ENCODE data around the gene PRSS22. TPM values are rescaled to one million over a fixed set of nuclear protein-coding genes. Genes with fewer than 3 reads are reported as not detected.

Gene PRSS22
- total RNA-seq, 2 donors from 2014 or later: 0.34 TPM; not detected in 1

DNA sequence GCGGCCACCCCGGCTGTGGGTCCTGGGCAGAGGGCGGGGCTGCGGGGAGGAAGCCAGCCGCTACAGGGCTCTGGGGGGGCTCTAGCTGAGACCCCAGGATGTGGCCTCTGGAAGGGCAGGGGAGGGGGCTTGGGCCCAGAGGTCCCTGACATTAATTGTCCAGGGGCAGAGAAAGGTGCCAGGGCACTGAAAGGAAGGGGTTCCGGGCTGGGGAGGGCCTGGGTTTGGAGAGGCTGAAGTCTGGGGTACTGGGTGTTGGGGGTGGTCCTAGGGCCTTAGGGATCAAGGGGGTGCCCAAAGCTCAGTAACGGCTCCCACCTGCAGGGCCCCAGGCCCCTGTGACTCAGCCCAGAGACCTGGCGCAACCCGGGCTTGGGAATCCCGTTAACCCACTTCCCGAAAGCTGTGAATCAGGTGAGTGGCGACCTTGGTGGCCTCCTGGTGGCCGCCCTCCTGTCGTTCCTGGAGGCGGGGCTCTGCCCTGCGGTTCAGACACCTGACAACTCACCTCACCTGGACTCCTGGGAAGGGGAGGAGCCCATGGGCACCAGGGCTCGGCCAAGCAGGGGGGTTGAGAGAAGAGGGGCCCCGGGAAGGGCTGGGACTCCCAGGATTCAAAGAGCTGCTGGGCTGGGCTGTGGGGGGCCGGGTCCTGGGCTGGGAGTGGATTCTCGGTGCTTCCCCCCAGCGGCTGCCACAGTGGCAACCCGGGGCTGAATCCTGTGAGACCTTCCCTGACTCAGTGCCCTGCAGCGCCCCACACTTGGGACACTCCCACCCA lies 465 bp upstream of the PRSS22 start:
- DNase-seq (ENCODE audit: low spot score in 2 of 2) (no peak), ATAC-seq (peak; percentile 19 to 63)
- Mint-ChIP-seq H3K36me3 (peaks cover 10 to 17% of the 10 kb centered on the region in 2 donors), H3K9me3 (peaks cover 9 to 15% of the 10 kb centered on the region in 2 donors), H3K27ac (no peak overlapping the region)

DNA sequence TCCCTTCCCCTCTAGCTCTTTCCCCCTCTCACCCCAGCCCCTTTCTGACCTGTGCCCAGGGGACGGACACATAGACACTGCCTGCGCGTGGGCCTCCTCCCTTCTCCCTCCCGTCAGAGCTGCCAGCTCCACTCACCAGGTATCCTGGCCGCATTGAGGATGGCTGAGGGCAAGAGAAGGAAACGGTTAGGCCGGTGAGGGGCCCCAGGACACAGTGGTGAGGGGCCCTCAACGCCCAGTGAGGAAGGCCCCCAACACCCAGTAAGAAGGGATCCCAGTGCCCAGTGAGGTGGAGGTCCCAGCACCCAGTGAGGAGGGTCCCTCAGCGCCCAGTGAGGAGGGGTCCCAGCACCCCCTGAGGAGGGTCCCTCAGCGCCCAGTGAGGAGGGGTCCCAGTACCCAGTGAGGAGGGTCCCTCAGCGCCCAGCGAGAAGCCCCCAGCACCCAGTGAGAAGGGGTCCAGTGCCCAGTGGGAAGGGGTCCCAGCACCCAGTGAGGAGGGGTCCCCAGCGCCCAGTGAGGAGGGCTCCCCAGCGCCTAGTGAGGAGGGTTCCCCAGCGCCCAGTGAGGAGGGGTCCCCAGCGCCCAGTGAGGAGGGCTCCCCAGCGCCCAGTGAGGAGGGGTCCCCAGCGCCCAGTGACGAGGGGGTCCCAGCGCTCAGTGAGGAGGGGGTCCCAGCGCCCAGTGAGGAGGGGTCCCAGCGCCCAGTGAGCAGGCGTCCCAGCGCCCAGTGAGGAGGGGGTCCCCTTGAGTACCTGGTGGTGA lies 1.1 kb downstream of the PRSS22 start:
- H3K9me3 Mint-ChIP-seq: peaks cover 9 to 15% of the 10 kb centered on the region in 2 donors
- no peak overlapping the region for H3K27ac Mint-ChIP-seq
- ATAC-seq (no peak), DNase-seq (ENCODE audit: low spot score in 2 of 2) (no peak)
- H3K36me3 Mint-ChIP-seq: peaks cover 10 to 17% of the 10 kb centered on the region in 2 donors

DNA sequence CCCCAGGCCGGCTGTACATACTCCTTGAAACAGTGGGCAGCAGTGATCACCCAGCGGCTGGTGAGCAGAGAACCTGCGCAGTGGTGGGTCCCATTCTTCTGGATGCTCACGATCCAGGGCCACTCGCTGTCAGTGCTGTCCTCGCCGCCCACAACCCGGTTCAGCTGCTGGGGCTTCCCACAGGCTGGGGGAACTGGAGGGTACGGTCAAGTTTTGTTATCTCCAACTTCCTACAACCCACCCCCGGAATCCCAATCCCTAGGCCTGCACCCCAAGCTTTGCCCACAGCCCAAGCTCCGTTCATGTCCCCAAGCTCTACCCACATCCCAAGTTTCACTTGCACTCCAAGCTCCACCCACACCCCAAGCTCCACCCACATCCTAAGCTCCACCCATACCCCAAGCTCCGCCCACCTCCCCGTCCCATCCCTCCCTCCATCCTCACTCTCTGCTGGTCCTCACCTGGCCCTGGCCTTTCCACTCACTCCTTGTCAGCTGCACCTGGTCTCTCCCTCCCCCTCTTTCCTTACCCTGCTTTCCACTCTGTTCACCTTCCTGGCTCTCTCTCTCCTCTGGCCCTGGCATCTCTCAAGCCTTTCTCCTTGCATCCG lies 1.8 kb downstream of the PRSS22 start:
- Mint-ChIP-seq H3K27ac (no peak overlapping the region), H3K36me3 (peaks cover 10 to 17% of the 10 kb centered on the region in 2 donors), H3K9me3 (peaks cover 9 to 15% of the 10 kb centered on the region in 2 donors)
- ATAC-seq: no peak
- DNase-seq (ENCODE audit: low spot score in 2 of 2): no peak

DNA sequence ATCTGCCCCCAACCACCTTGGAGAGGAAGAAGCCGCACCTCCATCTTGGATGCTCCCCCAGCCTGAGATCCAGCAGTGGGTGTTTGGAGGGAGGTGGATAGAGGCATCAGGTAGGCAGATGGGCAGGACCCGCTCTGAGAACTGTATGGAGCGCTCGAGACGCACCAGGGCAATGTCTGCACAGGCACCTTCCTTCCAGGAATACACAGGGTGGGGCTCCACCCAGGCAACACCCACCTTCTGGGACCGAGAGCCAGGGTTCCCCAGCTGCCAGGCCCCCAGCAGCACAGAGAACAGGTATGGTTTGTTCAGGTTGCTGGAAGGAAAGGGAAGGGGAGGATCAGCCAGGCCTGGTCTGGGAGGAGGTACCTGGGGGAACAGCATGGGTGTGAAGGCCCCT lies 2.4 kb downstream of the PRSS22 start:
- Mint-ChIP-seq H3K36me3 (peaks cover 10 to 17% of the 10 kb centered on the region in 2 donors), H3K27ac (no peak overlapping the region), H3K9me3 (peaks cover 9 to 15% of the 10 kb centered on the region in 2 donors)
- DNase-seq (ENCODE audit: low spot score in 2 of 2) (no peak), ATAC-seq (no peak)

DNA sequence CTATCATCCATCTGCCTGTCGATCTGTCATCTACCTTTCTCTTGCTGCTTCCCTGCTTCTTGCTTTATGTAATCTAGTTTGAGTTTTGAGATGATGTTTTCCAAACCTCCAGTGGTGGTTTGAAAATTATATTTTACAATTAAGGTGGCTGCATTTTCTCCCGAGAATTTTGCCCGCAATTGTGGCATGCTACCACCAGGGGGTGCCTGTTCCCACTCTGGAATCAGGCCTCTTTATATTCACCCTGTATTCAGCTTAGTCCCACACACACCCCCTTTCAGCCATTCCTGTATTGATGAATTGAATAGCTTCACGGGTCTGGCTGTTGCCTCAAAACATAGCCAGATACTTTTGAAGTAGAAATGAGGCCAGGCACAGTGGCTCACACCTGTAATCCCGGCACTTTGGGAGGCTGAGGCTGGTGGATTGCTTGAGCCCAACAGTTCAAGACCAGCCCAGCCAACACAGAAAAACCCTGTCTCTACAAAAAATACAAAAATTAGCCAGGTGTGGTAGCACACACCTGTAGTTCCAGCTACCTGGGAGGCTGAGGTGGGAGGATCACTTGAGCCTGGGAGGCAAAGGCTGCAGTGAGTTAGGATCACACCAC lies 3.2 kb downstream of the PRSS22 start:
- no peak for DNase-seq (ENCODE audit: low spot score in 2 of 2)
- Mint-ChIP-seq H3K9me3 (peaks cover 9 to 15% of the 10 kb centered on the region in 2 donors), H3K36me3 (peaks cover 10 to 17% of the 10 kb centered on the region in 2 donors), H3K27ac (no peak overlapping the region)
- ATAC-seq: no peak

DNA sequence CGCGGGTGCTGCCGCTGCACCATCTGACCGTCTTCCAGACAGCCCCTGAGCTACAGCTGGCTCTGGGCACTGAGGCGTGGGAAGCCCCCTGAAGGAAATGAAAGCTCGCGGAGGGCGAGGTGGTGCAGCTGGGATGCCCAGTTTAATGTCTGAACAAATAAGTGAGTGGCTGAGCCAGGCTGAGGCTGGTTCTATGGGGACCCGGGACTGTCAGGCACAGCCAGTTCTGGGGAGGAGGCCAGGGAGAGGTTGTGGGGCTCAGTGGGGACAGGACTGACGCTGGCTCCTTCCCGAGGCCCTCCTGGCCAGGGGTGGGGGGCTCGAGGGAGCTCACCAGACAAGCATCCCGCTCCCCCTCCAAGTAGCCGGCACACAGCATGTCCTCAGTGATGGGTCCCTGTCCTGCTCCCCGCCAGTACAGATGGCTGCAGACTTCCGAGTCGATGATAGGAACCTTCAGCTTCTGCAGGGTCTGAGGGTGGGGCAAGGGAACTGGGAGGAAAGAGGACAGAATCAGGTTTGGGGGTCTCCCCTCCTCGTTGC lies 4.4 kb downstream of the PRSS22 start:
- Mint-ChIP-seq H3K27ac (no peak overlapping the region), H3K9me3 (peaks cover 9 to 15% of the 10 kb centered on the region in 2 donors)

DNA sequence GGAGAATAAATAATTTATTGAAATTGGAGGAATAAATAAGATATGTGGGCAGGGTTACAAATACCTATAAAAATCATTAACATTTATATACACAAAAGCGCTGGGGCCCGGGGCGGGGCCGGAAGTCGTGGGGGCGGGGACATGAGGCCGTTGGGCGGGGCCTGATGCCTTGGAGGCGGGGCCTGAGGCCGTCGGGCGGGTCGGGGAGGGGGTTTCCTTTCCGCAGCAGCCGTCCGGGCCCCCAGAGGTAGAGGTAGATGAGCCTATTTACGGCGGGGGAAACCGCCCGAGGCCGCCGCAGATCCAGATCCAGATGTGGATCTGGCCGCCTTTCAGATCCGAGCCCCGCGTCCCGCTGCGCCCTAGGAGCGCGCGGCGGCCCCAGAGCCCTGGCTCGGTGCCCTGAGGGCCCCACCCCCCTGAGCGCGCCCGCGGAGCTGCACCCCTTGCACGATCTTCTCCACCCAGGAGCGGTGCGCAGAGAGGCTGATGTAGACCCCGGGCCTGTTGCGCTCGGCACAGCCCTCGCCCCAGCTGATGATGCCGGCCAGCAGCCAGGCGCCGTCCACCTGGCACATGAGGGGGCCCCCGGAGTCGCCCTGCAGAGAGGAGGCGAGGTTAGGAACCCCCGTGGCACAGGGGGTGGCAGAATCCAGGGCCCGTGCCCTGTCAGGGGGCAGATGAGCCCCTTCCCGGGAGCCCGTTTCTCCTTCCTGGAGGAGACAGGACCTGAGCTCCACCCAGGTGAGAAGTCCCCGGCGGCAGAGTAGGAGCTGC lies 5.1 kb downstream of the PRSS22 start:
- ATAC-seq (no peak), DNase-seq (ENCODE audit: low spot score in 2 of 2) (no peak)
- Mint-ChIP-seq H3K36me3 (peaks cover 10 to 17% of the 10 kb centered on the region in 2 donors), H3K27ac (no peak overlapping the region), H3K9me3 (peaks cover 9 to 15% of the 10 kb centered on the region in 2 donors)

More for the DNA sequence above, 4.4 kb downstream of the PRSS22 start:
- H3K36me3 Mint-ChIP-seq: peaks cover 10 to 17% of the 10 kb centered on the region in 2 donors
- ATAC-seq: no peak
- no peak for DNase-seq (ENCODE audit: low spot score in 2 of 2)

DNA sequence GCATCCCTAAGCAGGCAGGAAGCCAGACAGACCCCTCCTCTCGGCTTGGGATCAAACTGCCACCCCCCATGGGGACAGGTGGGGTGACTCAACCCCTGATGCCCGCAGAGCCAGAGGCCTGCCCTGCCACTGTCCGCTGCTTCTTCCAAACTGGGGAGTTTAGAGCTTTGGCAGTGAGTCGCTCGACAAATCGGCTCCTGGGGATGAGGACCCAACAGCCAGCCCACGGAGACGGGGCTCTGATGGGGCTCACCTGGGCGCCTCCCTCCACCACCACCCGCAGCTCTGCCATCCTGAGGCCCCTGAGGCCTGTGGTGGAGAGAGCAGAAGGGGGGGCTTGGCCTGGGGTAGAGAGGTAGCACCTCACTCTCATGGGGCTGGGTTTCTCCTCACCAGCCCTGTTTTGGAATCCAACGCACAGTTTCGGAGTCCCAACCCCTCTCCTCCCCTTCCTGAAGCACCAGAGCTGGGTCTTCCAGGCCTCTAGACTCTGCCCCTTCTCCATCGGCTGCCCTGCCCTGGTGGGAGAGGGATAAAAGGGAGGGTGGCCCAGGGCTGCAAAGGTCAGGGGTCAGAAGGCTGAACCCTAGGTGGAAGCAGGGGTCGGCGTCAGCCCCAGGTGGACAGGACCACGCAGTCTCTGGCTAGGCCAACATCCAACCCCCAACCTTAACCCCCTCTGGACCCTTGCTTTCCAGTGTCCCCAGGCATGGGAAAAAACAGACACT lies 5.8 kb downstream of the PRSS22 start:
- ATAC-seq (no peak), DNase-seq (ENCODE audit: low spot score in 2 of 2) (no peak)
- Mint-ChIP-seq H3K9me3 (peaks cover 9 to 15% of the 10 kb centered on the region in 2 donors), H3K27ac (no peak overlapping the region), H3K36me3 (peaks cover 10 to 17% of the 10 kb centered on the region in 2 donors)

DNA sequence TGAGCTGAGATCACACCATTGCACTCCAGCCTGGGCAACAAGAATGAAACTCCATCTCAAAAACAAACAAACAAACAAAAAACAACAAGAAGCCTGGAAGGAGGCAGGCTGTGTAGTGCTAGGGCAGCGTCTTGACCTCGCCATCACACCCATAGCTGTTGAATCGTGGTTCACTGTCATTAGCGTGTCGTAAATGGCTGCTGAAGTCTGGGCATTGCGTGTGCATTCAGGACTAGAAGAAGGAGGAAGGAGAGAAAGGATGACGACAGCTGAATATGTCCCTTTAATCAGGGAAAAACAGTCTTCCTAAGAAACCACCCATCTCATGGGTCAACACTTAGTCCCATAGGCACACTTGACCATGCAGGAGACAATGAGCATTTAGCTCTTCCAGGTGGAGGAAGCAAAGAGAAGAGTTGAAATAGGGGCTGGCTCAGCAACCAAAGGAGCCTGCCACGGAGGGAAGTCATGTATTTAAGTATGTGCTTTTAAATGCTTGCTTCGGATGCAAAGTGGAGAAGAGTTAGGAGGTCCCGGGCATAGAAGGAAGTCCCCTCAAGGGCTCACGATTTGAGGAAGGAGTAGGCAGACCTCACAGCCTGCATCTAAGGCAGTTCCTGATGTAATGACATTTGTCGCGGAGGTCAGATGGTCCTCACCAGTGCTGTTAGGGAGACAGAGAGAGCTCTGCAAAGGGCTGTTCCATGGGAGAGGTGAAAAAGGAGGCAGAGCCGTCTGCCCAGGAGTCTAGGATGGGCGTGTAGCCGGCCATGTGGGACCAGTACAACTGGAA lies 8.8 kb downstream of the PRSS22 start:
- ATAC-seq: no peak
- Mint-ChIP-seq H3K27ac (no peak overlapping the region), H3K9me3 (peaks cover 2 to 7% of the 10 kb centered on the region in 2 donors), H3K36me3 (peaks cover 2 to 4% of the 10 kb centered on the region in 2 donors)
- DNase-seq (ENCODE audit: low spot score in 2 of 2): no peak

DNA sequence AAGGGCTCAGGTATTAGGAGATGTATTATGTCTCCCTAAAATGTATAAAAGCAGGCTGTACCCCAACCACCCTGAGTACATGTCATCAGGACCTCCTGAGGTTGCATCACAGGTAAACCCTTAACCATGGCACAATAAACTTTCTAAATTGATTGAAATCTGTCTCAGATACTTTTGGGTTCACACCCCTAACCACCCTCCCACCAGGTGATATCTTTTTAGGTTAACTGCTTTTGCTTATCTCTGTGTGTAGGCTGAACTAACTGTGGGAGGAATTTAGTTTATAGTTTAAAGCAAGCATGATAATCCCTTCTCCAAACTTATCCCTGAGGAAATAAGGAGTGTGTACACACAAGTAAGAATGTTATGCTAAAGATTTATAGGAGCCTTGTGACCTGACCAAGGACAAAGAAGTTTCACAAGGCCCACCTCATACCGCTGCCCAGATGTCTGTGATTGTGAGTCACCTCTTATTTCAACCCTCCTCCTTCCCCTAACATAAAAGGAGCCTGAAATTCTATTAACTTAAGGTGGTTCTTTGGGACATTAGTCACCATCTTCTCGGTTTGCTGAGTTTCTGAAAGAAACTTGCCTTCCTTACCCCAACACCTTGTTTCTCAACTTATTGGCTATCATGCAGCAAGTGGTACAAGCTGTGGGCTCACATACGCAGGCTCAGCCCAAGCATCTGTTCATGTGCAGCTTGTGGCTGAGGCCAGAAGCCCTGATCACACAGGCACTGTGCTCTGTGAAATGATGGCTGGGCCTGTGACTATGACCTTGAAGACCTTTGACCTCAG lies 11.3 kb downstream of the PRSS22 start:
- ATAC-seq (peak; percentile 84 to 88), DNase-seq (ENCODE audit: low spot score in 2 of 2) (no peak)
- Mint-ChIP-seq H3K27ac (peak overlapping the region in 1 of 2 donors; percentile 48), H3K36me3 (peaks cover 0 to 6% of the 10 kb centered on the region in 2 donors), H3K9me3 (peaks cover 0 to 4% of the 10 kb centered on the region in 2 donors)

DNA sequence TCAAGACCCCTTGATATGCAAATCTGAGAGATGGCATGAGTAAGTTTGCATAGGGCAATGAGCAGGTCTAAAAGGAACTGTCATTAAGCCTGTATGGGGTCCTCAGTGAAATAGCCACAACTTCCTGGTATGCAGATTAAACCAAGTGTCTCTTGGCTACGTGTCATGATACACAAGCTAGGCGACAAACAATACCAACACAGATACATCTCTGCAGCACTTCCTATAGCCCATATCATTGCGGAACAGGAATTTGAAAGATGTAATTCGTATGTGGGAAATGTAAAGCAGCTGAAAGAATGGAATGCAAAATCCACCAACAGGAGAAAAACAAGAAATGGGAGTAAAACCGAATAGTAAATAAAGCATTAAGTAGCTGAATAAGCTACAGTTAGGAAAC lies 12.9 kb downstream of the PRSS22 start:
- Mint-ChIP-seq H3K9me3 (peaks cover 0 to 4% of the 10 kb centered on the region in 2 donors), H3K27ac (no peak overlapping the region), H3K36me3 (peaks cover 0 to 6% of the 10 kb centered on the region in 2 donors)
- ATAC-seq (no peak), DNase-seq (ENCODE audit: low spot score in 2 of 2) (no peak)

DNA sequence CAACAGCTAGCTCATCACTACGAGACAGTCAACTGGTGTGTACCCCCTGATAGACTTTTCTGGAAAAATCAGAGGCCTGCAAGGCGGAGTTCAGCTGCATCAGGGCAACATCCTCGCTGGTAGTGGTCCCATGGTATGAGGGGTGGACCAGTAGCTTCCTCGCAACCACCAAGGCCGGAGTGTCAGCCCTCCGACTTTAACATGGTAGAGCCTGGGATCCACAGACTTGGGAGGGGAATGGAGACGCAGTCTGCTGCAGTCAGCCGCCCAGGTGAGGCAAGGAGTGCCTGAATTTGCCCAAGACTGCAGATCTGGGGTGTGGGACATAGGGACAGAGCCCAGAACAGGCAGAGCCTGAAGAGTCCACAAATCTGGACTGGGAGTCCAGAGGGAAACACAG lies 14.4 kb downstream of the PRSS22 start:
- ATAC-seq (no peak), DNase-seq (ENCODE audit: low spot score in 2 of 2) (no peak)
- Mint-ChIP-seq H3K36me3 (peaks cover 0 to 6% of the 10 kb centered on the region in 2 donors), H3K9me3 (peaks cover 0 to 4% of the 10 kb centered on the region in 2 donors), H3K27ac (no peak overlapping the region)

DNA sequence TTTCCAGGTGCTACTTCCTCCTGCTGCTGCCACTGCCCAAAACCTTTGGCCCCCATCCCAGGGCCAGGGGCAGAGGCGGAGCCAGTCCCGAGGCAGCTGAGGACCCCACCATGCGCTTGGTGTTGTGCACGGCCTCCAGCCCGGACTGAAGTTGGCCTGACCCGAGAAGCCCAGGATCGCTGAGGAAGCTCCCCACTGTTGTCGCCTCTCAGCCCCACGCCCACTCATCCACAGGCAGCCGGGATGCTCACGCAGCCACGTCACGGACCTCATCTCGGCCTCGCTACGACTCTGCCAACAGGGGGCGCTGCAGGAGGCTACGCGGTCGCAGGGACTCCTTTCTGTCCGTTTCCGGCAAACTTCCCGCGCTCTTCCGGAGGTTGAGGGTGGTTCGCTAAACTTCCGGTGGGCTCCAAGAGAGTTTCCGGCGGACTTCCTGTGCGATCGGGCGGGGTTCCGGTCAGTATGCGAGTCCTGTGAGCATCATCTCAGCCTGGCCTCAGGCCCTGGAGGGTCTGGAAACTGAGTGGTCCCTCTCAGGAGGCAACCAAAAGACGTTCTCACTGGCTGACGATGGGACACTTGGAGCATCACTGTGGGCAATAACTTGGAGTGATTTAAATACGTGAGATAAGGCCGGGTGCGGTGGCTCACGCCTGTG lies 15.5 kb downstream of the PRSS22 start:
- peak; percentile 73 to 80 for DNase-seq (ENCODE audit: low spot score in 2 of 2)
- Mint-ChIP-seq H3K9me3 (peaks cover 0 to 4% of the 10 kb centered on the region in 2 donors), H3K36me3 (peaks cover 0 to 6% of the 10 kb centered on the region in 2 donors), H3K27ac (peak overlapping the region; percentile 5 to 84)
- peak; percentile 36 to 40 for ATAC-seq

All from activated naive CD4-positive, alpha-beta T cell treated with anti-CD3 and anti-CD28 coated beads, Interleukin-2, amount 50 U/mL, for 72 hours (primary cell).